Measurements from ENCODE around the gene C16orf74. TPM values are rescaled to one million over a fixed set of nuclear protein-coding genes. Genes with fewer than 3 reads are reported as not detected.

C16orf74 gene
- total and polyA plus RNA-seq, 2 of the 8 experiments (the other 6 are each of a cell fraction or from before 2014, with no cell fraction given): 7.3 to 9.3 TPM

- TF ChIP-seq SIN3A (conservative IDR thresholded peaks at IDR 0.05 in 1 of 2, IDR thresholded peaks at IDR 0.05 in 1 of 2; ENCODE audit: low read depth in 1 of 2, low read length in 2 of 2) (no peak), ATF3 (IDR thresholded peaks at IDR 0.05; ENCODE audit: insufficient read depth, low read depth, low read length) (no peak), TAF1 (IDR thresholded peaks at IDR 0.05; ENCODE audit: low read depth, low read length) (no peak), ATF2 (IDR thresholded peaks at IDR 0.05; ENCODE audit: low read length) (no peak)
Observed at GRCh38 chr16:85719605-85720301, 31.1 kb downstream of the C16orf74 start (continued).
